ENCODE results near the gene GSDME.

GSDME gene

GRCh38 chr7:24703296-24703695 lies 54.0 kb downstream of the GSDME start:
- Histone ChIP-seq H3K27me3 (peaks cover 12% of the 10 kb centered on the region), H3K9me3 (no peaks in the 10 kb centered on the region), H3K36me3 (no peaks in the 10 kb centered on the region), H3K27ac (no peak overlapping the region), H3K4me3 (ENCODE audit: low read depth in 1 of 2, low read length in 1 of 2) (no peak overlapping the region), H3K4me1 (ENCODE audit: control insufficient read depth in 1 of 2, insufficient read depth in 1 of 2, low read depth in 1 of 2, low read length in 1 of 2) (no peaks in the 10 kb centered on the region)
- TF ChIP-seq, protein P1, sequence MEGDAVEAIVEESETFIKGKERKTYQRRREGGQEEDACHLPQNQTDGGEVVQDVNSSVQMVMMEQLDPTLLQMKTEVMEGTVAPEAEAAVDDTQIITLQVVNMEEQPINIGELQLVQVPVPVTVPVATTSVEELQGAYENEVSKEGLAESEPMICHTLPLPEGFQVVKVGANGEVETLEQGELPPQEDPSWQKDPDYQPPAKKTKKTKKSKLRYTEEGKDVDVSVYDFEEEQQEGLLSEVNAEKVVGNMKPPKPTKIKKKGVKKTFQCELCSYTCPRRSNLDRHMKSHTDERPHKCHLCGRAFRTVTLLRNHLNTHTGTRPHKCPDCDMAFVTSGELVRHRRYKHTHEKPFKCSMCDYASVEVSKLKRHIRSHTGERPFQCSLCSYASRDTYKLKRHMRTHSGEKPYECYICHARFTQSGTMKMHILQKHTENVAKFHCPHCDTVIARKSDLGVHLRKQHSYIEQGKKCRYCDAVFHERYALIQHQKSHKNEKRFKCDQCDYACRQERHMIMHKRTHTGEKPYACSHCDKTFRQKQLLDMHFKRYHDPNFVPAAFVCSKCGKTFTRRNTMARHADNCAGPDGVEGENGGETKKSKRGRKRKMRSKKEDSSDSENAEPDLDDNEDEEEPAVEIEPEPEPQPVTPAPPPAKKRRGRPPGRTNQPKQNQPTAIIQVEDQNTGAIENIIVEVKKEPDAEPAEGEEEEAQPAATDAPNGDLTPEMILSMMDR (IDR thresholded peaks at IDR 0.05), result no peak

GRCh38 chr7:24702755-24703154 lies 54.5 kb downstream of the GSDME start:
- TF ChIP-seq, protein P1 (IDR thresholded peaks at IDR 0.05), result no peak
- Histone ChIP-seq H3K27me3 (peaks cover 10% of the 10 kb centered on the region), H3K9me3 (no peaks in the 10 kb centered on the region), H3K27ac (no peak overlapping the region), H3K4me1 (ENCODE audit: control insufficient read depth in 1 of 2, insufficient read depth in 1 of 2, low read depth in 1 of 2, low read length in 1 of 2) (no peaks in the 10 kb centered on the region), H3K36me3 (no peaks in the 10 kb centered on the region), H3K4me3 (ENCODE audit: low read depth in 1 of 2, low read length in 1 of 2) (no peak overlapping the region)

DNA sequence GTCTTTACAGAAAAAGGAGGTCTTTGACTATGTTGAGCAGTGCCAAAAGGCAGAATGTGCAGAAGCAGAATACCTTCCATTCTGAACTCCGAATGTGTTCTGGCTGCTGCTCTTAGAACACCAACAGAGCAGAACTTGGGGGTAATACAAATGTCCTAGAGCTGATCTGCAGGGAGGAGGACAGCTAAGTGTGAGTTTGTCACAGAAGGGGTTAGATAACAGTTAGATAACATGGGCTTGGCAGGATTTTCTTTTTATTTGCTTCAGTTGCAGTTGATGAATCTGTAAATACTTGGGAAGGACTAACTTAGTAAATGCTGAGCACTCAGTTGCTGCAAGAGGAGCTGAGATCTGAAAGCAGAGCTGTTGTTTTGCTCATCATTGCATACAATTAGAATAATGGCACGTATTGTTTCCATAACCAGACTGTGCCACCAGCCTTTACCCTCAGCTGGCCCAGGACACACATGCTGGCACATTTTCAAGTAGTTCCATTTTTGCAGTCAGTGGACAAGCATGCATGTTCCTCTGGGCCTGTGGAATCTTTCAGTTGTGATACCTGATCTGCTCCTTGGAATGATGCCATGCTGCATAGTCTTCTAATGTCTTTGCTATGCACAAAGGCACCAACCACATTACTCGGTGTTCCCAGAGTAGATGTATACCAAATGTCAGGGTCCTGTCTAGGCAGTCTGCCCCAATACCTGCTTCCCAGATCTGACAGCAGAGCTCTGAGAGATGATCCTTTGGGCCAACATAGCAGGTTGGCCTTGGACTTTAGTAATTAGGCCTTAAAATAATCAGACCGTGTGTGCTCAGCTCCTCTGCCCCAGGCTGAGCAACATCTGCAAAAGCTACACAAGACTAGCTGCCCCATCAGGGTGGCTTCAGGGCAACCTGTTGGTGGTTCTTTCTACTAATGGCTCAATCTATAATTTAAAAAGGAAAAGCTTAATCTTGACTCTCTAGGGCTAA lies 55.7 kb downstream of the GSDME start:
- H3K36me3 ChIP-seq, result no peaks in the 10 kb centered on the region
- TF ChIP-seq, protein P1 (IDR thresholded peaks at IDR 0.05), result no peak
- no peak overlapping the region for H3K27ac ChIP-seq
- H3K4me3 ChIP-seq (ENCODE audit: low read depth in 1 of 2, low read length in 1 of 2), result no peak overlapping the region
- no peaks in the 10 kb centered on the region for H3K27me3 ChIP-seq
- no peaks in the 10 kb centered on the region for H3K4me1 ChIP-seq (ENCODE audit: control insufficient read depth in 1 of 2, insufficient read depth in 1 of 2, low read depth in 1 of 2, low read length in 1 of 2)
- no peaks in the 10 kb centered on the region for H3K9me3 ChIP-seq

DNA sequence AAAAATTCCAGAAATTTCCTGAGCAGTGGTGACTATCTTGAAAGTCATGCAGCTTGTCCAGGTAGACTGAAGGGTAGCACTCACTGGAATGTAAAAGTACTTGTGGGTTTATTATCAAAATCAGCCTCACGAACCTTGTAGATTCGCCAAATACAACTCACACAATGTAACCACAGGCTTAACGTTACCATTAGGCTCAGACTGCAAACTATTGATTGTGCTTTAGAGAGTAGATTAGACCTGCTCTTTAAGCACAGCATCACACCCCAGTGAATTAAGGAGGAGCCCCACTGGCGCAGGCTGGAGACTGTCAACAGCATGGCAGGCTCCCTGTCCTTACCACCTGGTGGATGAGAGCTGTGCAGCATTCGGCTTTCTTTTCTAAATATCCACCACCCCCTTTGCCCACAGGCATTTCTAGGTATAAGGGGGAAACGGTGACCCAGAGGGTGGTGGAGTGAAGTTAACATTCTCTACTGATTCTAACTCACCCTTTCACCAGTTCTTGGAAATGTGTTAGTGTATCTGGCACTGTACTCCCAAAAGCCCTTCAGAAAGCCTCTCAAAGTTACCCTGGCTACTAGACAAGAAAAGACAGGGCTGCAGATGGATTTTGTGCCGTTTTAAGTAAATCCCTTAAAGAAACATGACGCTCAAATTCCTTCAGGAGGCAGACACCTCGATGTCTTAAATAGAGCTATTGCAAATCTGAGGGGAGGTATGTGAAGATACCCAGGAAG lies 56.6 kb downstream of the GSDME start:
- TF ChIP-seq, protein P1 (IDR thresholded peaks at IDR 0.05), result no peak
- Histone ChIP-seq H3K4me3 (ENCODE audit: low read depth in 1 of 2, low read length in 1 of 2) (no peak overlapping the region), H3K36me3 (no peaks in the 10 kb centered on the region), H3K27ac (no peak overlapping the region), H3K4me1 (ENCODE audit: control insufficient read depth in 1 of 2, insufficient read depth in 1 of 2, low read depth in 1 of 2, low read length in 1 of 2) (no peaks in the 10 kb centered on the region), H3K27me3 (no peaks in the 10 kb centered on the region), H3K9me3 (no peaks in the 10 kb centered on the region)

GRCh38 chr7:24698531-24699266 lies 58.6 kb downstream of the GSDME start:
- Histone ChIP-seq H3K36me3 (no peaks in the 10 kb centered on the region), H3K4me1 (ENCODE audit: control insufficient read depth in 1 of 2, insufficient read depth in 1 of 2, low read depth in 1 of 2, low read length in 1 of 2) (no peaks in the 10 kb centered on the region)

More at GRCh38 chr7:24698531-24699266, 58.6 kb downstream of the GSDME start:
- TF ChIP-seq, protein P1 (IDR thresholded peaks at IDR 0.05), result no peak
- H3K27me3 ChIP-seq, result no peaks in the 10 kb centered on the region
- H3K27ac ChIP-seq, result no peak overlapping the region
- no peaks in the 10 kb centered on the region for H3K9me3 ChIP-seq
- H3K4me3 ChIP-seq (ENCODE audit: low read depth in 1 of 2, low read length in 1 of 2), result no peak overlapping the region

Measured in neutrophil (primary cell).